Astrocyte of the spinal cord (primary cell): ENCODE results near the gene ELFN1.

Experiments used
- DNase-seq: peaks from one replicate; pipeline ENCODE4 v3.0.0; 2011; ENCODE audit warnings: low read depth, low spot score
- H3K4me3 ChIP-seq: 2 replicates; pipeline ENCODE4 v1.5.1; 2011; ENCODE audit warnings: low read depth, mild to moderate bottlenecking, low read length, moderate library complexity
- in situ Hi-C: cut with HindIII; loops from 2 replicates; pipeline ENCODE4 v1.10.0; 2017; ENCODE audit warnings: low sequenced_read_pairs
- TF ChIP-seq, protein P1 (sequence below): IDR thresholded peaks from 2 replicates; pipeline ENCODE4 v1.5.1; 2012; ENCODE audit warnings: low read depth, mild to moderate bottlenecking, low read length, inconsistent platforms

ELFN1 gene

DNA sequence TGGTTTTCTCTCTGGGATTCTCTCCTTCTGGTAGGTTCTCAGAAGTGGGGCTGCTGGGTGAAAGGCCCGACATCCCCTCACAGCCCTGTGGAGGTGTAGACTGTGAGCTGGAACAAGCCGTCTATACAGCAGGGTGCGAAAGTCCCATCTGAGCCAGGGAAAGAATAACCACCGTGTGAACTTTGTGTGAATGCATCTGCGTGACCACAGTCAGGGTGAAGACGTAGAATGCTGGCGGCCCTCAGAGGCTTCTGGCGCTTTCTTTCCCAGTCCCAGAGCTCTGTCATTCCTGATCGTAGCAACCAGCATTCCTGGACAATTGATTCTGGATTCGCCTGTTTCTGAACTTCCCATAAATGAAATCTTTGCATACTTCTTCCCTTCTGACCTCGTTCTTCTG, 30.0 kb downstream of the ELFN1 start:
- in situ Hi-C loops: no loop called here
- no peak for DNase-seq
- TF ChIP-seq, protein P1, sequence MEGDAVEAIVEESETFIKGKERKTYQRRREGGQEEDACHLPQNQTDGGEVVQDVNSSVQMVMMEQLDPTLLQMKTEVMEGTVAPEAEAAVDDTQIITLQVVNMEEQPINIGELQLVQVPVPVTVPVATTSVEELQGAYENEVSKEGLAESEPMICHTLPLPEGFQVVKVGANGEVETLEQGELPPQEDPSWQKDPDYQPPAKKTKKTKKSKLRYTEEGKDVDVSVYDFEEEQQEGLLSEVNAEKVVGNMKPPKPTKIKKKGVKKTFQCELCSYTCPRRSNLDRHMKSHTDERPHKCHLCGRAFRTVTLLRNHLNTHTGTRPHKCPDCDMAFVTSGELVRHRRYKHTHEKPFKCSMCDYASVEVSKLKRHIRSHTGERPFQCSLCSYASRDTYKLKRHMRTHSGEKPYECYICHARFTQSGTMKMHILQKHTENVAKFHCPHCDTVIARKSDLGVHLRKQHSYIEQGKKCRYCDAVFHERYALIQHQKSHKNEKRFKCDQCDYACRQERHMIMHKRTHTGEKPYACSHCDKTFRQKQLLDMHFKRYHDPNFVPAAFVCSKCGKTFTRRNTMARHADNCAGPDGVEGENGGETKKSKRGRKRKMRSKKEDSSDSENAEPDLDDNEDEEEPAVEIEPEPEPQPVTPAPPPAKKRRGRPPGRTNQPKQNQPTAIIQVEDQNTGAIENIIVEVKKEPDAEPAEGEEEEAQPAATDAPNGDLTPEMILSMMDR: no peak
- no peak overlapping the region for H3K4me3 ChIP-seq

DNA sequence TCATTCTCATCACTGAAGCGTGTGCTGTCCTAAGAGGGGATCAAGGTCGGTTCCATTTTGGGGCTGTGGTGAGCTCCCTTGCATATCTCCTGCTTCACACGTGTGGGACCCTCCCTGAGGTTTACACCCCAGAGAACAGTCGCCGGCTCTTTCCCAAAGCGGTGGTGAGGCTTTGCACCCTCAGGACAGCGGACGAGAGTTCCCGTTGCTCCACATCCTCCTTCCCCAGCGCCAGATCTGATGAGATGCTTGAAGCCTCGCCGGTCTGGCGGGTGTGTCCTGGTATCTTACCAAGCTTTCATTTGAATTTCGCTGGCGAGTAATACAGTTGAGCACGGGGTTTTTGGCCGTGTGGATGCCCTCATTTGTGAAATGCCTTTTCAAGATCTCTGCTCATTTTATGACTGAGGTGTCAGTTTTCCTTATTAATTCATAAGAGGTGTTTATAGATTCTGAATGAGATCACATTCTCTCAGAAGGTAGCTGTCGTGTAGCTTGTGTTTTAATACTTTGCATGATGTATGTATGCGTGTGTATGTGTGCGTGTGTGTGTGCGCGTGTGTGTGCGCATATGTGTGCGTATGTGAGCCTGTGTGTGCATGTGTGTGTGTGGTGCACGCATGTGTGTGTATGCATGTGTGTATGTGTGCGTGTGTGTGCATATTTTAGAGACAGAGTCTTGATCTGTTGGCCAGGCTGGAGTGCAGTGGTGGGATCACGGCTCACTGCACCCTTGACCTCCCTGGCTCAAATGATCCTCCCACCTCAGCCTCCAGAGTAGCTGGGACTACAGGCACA, 30.7 kb downstream of the ELFN1 start:
- in situ Hi-C loops: no loop called here
- TF ChIP-seq, protein P1: no peak

DNA sequence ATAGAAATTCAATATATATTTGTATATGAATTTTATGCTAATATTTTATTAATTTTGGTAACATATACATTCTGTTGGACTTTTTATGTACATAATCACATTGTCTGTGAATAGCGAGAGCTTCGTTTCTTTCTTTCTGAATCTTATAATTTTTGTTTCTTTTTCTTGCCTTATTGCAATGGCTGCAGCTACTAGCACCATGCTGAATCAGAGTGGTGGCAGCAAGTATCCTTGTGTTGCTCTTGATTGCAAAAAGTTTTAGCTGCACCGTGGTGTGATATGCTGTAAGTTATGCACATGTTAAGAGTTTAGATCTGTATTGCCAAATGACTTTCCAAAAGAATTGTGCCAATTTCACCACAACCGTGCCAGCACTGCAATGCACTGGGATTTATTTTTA, 32.6 kb downstream of the ELFN1 start:
- H3K4me3 ChIP-seq: no peak overlapping the region
- in situ Hi-C loops: no loop called here
- TF ChIP-seq, protein P1: no peak
- no peak for DNase-seq

More for the DNA sequence above, 30.7 kb downstream of the ELFN1 start:
- H3K4me3 ChIP-seq: no peak overlapping the region
- DNase-seq: no peak

DNA sequence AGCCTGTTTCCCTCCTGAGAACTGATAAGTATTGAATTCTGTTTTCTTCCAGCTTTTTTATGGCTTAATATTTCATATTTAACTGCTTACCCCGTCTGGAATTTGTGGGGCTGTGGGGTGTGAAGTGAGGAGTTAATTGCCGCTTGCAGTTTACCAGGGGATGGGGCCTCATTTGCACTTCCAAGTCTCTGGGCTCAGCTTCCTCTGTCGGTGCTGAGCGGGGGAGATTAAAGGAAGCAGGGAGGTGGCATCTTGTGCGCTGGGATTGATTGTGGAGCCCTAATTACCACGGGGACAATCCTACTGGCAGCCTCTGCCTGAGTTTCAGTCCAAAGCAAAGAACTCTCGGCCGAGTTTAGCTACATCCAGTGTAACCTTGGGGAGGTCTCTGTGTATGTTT, 33.4 kb downstream of the ELFN1 start:
- no peak overlapping the region for H3K4me3 ChIP-seq
- no peak for DNase-seq
- TF ChIP-seq, protein P1: no peak
- in situ Hi-C loops: no loop called here

DNA sequence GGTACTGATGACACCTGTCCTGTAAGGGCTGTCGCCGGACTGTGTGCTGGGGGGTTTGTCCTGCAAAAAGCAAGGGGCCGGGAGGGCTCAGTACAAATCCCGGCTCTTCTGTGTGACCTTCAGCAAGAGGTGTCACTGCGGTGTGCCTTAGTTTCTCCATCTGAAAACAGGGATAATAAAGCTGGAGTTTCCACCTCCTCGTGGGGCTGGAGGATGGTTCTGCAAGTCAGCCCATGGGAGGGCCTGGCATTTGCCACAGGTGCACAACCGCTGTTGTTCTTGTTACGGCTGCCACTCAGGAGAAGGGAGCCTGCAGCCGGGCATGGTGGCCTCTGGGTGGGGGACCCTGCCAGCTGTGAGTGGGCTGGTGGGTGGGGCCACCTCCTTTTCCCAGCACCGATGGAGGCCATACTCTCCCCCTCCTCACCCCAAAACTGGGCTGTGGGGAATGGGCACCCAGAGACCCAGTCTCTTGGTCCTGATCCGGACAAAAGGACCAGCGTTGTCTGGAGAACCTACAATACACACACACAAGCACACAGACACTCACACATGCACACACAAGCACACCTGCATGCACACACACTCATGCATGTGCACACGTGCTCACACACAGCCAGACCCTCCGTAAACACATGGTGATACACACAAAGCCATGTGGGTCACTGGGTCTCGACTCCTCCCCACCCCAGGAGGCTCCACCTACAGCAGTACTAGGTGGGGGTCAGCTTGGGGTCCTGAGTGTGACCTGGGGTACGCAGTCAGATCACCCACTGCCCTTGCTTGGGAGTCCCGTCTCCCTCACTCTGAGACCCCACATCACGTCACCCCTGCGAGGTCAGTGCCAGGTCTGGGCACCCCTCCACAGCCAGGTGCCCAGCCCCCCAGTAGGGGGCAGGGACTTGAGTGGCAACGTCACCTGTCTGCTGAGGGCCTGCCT, 34.1 kb downstream of the ELFN1 start:
- H3K4me3 ChIP-seq: no peak overlapping the region
- no peak for DNase-seq
- TF ChIP-seq, protein P1: no peak
- in situ Hi-C loops: no loop called here

DNA sequence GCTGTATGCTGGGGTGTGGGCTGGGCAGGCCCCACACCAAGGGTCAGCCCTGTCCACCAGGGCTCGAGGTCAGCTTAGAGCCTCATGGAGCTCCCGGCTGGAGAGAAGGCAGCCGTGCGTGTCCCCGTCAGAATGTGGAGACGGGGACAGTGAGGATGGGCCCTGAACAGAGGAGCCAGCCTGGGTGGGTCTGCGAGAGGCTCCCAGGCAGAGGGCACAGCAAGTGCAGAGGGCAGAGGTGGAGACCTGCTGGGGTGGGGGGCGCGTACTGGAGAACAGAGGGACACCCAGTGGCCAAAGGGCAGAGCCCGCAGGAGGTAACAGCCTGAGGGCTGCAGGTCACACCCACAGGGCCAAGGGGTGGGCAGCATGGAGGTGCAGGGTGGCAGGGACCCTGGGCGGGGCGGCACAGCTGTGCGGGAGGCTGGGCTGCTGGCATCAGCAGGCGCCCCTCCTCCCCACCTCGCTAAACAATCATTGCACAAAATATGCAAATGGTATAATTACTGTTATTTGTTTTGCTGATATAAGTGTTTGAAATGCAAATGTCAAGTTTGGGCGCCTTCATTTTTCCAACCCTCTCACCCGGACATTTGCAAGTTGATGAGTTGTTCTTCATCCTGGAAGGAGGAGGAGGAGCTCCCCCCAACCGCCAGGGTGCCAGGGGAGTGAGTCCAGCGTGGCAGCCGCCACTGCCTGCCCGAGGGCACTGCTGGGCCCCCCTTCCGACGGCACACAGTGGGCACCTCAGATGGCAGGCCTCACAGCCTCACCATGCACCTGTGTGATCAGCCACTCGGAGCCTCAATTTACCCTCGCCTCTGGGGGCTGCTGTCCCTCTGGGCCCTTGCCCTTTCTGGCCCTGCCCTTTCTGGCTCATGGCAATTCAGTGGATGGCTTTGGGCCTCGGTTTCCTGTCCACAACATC, 35.0 kb downstream of the ELFN1 start:
- TF ChIP-seq, protein P1: no peak
- no peak overlapping the region for H3K4me3 ChIP-seq
- in situ Hi-C loops: no loop called here
- DNase-seq: no peak
